Measurements from ENCODE around the gene DOCK2.

- no peak for TF ChIP-seq EZH2 (IDR thresholded peaks at IDR 0.05; ENCODE audit: insufficient read depth, poor library complexity, severe bottlenecking)
- no peak for TF ChIP-seq EZH2phosphoT487 (IDR thresholded peaks at IDR 0.05; ENCODE audit: insufficient read depth, low read depth)
Observed at GRCh38 chr5:169657127-169657526, 20.1 kb downstream of the DOCK2 start.
